GM19099 (cell line): Measurements from ENCODE around the gene IL18RAP.

ENCODE experiments used
- POLR2A ChIP-seq: IDR thresholded peaks from 3 replicates; pipeline ENCODE4 v1.6.1; 2011; ENCODE audit warnings: low read depth; ENCODE audit not compliant: insufficient read length; ENCODE audit errors: extremely low read depth

IL18RAP gene

GRCh38 chr2:102498414-102498813 lies 75.5 kb downstream of the IL18RAP start:
- TF ChIP-seq POLR2A: no peak

- TF ChIP-seq POLR2A: no peak
Measured at GRCh38 chr2:102499558-102499957, 76.6 kb downstream of the IL18RAP start.
